AG10803 (cell line): ENCODE data around the gene ADPRHL1.
A peak's percentile ranks its signal among the peaks of the same experiment; 100 is the strongest.

Source experiments
- DNase-seq: peaks from one replicate; pipeline ENCODE4 v3.0.0; 2010; ENCODE audit warnings: low read depth
- H3K4me3 ChIP-seq: 2 replicates; pipeline ENCODE4 v1.5.1; 2011; ENCODE audit warnings: mild to moderate bottlenecking, low read length, control low read depth
- CTCF ChIP-seq: conservative IDR thresholded peaks from 2 replicates; pipeline ENCODE4 v1.5.1; 2011; ENCODE audit warnings: mild to moderate bottlenecking, low read length, control low read depth, inconsistent platforms

ADPRHL1 gene

DNA sequence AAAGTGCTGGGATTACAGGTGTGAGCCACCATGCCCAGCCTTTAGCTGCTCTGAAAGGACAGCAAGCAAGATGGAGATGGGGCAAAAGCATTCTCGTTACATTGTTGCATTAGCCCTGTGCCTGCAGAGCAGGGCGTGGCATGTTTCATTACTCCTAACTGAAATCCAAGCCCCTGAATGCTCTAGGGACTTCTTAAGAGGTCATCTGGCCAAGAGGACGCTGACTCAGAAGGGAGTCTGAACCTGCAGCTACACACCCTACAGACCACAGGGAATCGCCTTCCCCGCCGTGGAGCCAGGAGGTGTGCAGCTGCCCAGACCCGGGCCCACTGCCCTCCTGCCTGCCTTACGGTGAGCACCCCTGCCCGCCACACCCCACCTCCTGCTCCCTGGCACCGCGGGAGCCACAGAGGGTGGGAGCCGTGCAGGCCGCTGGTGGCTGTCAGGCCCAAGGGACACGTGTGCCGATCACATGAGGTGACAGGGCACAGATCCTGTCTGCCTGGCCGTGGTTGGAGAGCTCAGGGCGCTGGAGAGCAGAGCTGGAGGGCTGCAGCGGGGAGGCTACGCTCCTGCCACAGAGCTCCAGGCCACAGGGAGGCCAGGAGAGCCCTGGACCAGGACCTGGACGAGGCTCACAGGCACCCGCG, 27.2 kb downstream of the ADPRHL1 start:
- TF ChIP-seq CTCF: no peak
- DNase-seq: no peak
- H3K4me3 ChIP-seq: no peak overlapping the region

- no peak for DNase-seq
- TF ChIP-seq CTCF: no peak
- H3K4me3 ChIP-seq: no peak overlapping the region
Observed at GRCh38 chr13:113423520-113424163, 29.6 kb downstream of the ADPRHL1 start.

DNA sequence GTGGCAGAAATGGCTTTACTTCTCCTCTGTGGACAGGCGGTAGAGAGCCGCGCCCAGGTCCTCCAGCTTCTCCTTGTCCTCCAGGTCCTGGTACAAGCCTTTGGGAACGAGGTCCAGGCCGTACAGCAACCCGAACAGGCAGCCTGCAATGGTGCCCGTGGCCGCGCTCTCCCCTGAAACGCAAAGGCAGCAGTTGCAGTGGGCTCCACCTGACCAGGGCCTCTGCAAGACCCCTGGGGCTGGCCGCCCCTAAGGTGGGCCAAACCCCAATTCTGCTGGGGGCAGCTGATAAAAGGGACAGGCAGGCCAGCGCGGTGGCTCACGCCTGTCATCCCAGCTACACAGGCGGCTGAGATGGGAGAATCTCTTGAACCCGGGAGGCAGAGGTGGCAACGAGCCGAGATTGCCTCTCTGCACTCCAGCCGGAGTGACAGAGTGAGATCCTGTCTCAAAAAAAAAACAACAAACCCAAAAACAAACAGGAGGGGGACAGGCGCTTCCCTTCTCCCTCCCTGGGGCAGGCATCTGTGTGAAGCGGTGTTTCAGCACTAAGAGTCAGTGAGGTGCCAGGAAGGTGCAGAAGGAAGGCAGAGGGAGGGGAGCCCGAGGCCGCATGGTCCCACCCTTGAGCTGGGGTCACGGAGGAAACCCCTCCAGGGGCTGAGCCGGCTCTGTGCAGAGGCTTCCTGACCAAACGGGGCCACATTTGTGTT, 30.3 kb downstream of the ADPRHL1 start:
- no peak for DNase-seq
- TF ChIP-seq CTCF: no peak

DNA sequence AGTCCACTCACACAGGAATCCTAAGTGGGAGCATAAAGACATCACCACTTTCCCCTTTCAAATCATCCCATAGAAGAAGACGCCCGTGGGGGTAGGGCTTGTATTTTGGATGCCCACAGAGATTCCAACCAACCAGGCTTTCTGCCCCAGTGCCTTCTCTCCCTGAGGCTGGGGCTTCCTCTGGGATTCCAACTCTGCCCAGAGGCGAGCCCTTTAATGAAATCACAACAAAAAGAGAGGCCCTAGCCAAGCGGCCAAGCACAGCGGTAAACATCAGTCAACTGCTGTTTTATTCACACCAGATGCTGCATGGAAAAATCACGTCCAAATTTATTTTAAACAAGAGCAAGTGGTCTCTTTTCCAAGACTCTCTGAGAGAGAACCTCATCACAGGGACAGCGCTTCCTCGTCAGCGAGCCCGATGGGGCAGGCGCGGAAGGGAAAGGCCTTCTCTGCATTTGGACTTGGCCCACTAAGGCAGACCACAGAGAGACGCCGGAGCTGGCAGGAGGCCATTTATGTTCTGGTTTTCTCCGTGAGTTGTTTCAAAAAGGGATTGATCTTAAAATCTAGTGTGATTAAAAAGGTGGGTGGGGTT, 31.5 kb downstream of the ADPRHL1 start:
- peak; percentile 65 for DNase-seq
- TF ChIP-seq CTCF: no peak
- no peak overlapping the region for H3K4me3 ChIP-seq

More for the DNA sequence above, 30.3 kb downstream of the ADPRHL1 start:
- no peak overlapping the region for H3K4me3 ChIP-seq

GRCh38 chr13:113420833-113421600, 32.3 kb downstream of the ADPRHL1 start:
- no peak for TF ChIP-seq CTCF
- no peak for DNase-seq
- H3K4me3 ChIP-seq: no peak overlapping the region

DNA sequence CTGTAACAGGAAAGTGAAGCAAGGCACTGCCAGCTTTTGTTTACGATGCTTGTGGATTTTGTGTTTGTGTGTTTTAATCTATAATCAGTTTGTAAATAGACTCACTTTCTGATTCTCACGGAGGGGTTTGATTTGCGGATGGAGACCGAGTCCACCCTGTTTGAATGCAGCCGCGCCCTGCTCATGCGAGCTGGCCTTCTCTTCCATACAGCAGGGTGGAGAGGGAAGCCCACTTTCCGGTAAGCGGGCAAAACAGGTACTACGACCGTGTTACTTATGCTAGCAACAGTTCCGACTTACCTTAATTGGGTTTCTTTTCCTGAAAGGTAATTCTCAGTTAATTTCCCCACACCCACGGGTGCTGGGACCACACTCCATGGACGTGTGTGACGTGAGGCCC, 33.1 kb downstream of the ADPRHL1 start:
- DNase-seq: no peak
- H3K4me3 ChIP-seq: no peak overlapping the region
- TF ChIP-seq CTCF: no peak
